ENCODE data around the gene KLHL21. TPM values are rescaled to one million over a fixed set of nuclear protein-coding genes. Genes with fewer than 3 reads are reported as not detected.
"Not testable (repeated sequence)": the region's sequence is repeated elsewhere in the genome, so short reads cannot be mapped to it uniquely, and the experiment has no call there.

KLHL21 gene
- total and polyA plus RNA-seq, 12 donors, result 20.4 to 93.3 (median 69.6) TPM

DNA sequence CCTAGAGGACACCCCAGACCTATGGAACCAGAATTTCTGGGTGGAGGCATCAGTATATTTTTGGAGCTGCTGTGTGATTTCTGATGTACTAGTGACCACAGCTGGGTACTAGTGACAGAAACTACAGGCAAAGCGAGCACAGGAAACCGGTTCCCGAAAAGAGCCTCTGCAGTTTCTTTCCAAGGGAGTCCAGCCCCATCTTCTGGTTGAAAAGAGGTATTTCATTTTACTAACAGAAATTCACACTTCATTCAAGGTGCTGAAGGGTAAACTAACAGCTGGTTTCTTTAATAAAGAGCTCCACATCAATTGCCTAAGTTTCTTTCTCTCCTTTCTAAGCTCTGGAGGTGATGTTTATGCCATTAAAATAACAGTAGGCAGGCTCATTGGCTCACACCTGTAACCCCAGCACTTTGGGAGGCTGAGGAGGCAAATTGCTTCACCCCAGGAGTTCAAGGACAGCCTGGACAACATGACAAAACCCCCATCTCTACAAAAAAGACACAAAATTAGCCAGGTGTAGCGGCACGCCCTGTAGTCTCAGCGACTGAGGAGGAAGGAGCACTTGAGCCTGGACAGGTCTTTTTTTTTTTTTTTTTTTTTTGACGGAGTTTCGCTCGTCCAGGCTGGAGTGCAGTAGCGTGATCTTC lies 44.0 kb upstream of the KLHL21 start:
- DNase-seq, result no peak
- peaks cover 0 to 80% (median 35%) of the 10 kb centered on the region in 9 donors for H3K36me3 ChIP-seq
- H3K4me3 ChIP-seq, result no peak overlapping the region
- peak; percentile 14 to 68 (median 44) for ATAC-seq
- intact Hi-C loops (cut with DNase I), result loop anchor here in 6 of 10 donors (1.0 to 10.0 kb wide), 4 partner anchors 94 to 162 kb away; partner anchors contain the start of gene NOL9 (in 4 of the 6)
- TF ChIP-seq, protein P1, sequence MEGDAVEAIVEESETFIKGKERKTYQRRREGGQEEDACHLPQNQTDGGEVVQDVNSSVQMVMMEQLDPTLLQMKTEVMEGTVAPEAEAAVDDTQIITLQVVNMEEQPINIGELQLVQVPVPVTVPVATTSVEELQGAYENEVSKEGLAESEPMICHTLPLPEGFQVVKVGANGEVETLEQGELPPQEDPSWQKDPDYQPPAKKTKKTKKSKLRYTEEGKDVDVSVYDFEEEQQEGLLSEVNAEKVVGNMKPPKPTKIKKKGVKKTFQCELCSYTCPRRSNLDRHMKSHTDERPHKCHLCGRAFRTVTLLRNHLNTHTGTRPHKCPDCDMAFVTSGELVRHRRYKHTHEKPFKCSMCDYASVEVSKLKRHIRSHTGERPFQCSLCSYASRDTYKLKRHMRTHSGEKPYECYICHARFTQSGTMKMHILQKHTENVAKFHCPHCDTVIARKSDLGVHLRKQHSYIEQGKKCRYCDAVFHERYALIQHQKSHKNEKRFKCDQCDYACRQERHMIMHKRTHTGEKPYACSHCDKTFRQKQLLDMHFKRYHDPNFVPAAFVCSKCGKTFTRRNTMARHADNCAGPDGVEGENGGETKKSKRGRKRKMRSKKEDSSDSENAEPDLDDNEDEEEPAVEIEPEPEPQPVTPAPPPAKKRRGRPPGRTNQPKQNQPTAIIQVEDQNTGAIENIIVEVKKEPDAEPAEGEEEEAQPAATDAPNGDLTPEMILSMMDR (IDR thresholded peaks at IDR 0.05), result peak; percentile 32 to 72 (median 65)
- H3K27me3 ChIP-seq, result no peaks in the 10 kb centered on the region
- H3K9me3 ChIP-seq, result no peaks in the 10 kb centered on the region
- no peaks in the 10 kb centered on the region for H3K4me1 ChIP-seq
- 54 to 63% methylated on average over 9 to 10 of the region's 10 CpGs for whole genome bisulfite sequencing, 2 donors
- no peak overlapping the region for H3K27ac ChIP-seq

DNA sequence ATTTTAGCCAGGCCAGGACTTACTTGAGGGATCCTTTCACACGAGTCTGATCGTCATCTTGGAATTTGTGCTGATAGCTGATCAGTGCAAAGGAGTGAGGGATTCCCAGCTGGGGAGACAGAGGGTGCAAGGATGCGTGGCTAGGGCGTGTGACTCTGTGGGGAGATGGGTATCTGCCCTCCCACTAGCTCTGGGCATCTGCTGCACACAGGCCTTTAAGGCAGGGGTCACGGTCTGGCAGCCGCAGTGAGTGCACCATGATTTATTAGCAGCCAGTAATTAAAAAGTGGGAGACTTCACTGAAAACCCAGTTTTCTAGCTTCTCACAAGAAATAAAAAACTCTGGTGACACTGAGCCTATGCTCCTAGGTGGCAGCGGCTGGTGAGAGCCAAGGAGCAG lies 42.3 kb upstream of the KLHL21 start:
- no peak overlapping the region for H3K27ac ChIP-seq
- H3K27me3 ChIP-seq, result no peaks in the 10 kb centered on the region
- intact Hi-C loops (cut with DNase I), result loop anchor here in 6 of 10 donors (5.0 to 10.0 kb wide), 3 partner anchors 93 to 160 kb away; partner anchors contain the start of gene NOL9 (in 4 of the 6)
- H3K36me3 ChIP-seq, result peaks cover 0 to 76% (median 43%) of the 10 kb centered on the region in 9 donors
- WGBS, 2 donors, result 94% methylated on average over 7 of the region's 7 CpGs
- no peak overlapping the region for H3K4me3 ChIP-seq
- ATAC-seq (no peak), DNase-seq (no peak)
- H3K9me3 ChIP-seq, result no peaks in the 10 kb centered on the region
- H3K4me1 ChIP-seq, result no peaks in the 10 kb centered on the region
- TF ChIP-seq, protein P1 (IDR thresholded peaks at IDR 0.05), result no peak

DNA sequence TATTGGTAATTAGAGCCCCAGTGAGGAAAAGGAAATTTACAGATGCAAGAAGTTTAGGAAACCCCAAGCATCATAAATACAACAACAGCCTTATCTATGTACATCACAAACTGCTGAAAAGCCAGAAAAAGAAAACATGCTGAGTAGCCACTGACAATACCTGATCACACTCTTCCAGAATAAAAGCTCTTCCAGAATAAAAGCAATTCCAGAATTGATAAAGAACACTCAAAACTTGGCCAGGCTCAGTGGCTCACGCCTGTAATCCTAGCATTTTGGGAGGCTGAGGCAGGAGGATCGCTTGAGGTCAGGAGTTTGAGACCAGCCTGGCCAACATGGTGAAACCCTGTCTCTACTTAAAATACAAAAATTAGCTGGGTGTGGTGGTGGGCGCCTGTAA lies 38.2 kb upstream of the KLHL21 start:
- not testable (repeated sequence) for DNase-seq, H3K27ac ChIP-seq, H3K4me3 ChIP-seq, H3K27me3 ChIP-seq, H3K9me3 ChIP-seq, ATAC-seq
- intact Hi-C loops (cut with DNase I), result loop anchor here in 2 of 10 donors (5.0 to 10.0 kb wide), 2 partner anchors 84 to 156 kb away; partner anchors contain the start of gene TAS1R1 (in 1 of the 2)
- H3K4me1 ChIP-seq, result peaks cover 0 to 12% (median 0%) of the 10 kb centered on the region in 9 donors
- H3K36me3 ChIP-seq, result peaks cover 0 to 100% (median 63%) of the 10 kb centered on the region in 9 donors
- WGBS, 2 donors, result 95% methylated on average over 3 of the region's 3 CpGs

DNA sequence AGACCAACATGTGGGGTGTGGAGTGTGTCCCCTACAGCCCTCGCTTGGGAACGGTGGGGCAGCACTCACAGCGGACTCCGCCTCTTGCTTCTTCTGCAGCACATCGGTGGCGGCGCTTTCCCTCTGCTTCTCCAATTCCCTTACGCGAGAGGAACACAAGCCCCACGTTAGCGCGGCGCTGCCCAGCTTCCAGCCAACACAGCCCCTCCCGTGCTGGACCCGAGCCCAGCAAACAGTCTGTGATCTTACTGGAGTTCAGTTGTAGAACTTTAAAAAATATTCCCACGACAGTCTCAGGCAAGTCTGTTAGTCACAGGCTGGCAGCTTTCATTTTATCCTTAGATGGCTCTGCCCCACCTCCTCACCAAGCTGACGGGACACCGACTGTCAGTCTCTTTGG lies 35.6 kb upstream of the KLHL21 start:
- ATAC-seq (peak; percentile 17 to 86 (median 66)), DNase-seq (peak; percentile 79 to 83)
- H3K4me3 ChIP-seq, result no peak overlapping the region
- no peaks in the 10 kb centered on the region for H3K27me3 ChIP-seq
- no peaks in the 10 kb centered on the region for H3K9me3 ChIP-seq
- TF ChIP-seq, protein P1 (IDR thresholded peaks at IDR 0.05), result no peak
- WGBS, 2 donors, result 67 to 69% methylated on average over 18 of the region's 18 CpGs
- H3K27ac ChIP-seq, result peak overlapping the region in 6 of 10 donors; percentile 39 to 74 (median 66)
- H3K36me3 ChIP-seq, result peaks cover under 1 to 100% (median 66%) of the 10 kb centered on the region in 9 donors
- intact Hi-C loops (cut with DNase I), result loop anchor here in 3 of 10 donors (5.0 to 10.0 kb wide), 3 partner anchors 81 to 153 kb away; partner anchors contain the start of genes TAS1R1 (in 2 of the 3) and NOL9 (in 1 of the 3)
- H3K4me1 ChIP-seq, result peaks cover 0 to 12% (median 0%) of the 10 kb centered on the region in 9 donors
